Kasumi-1 (cell line): Measurements from ENCODE around the gene CKS2.
A peak's percentile ranks its signal among the peaks of the same experiment; 100 is the strongest.

Source experiments
- DNase-seq, 2 experiments: peaks; one replicate each; lab custom pipeline; 2025; lab: John Stamatoyannopoulos, UW

The CKS2 gene

DNA sequence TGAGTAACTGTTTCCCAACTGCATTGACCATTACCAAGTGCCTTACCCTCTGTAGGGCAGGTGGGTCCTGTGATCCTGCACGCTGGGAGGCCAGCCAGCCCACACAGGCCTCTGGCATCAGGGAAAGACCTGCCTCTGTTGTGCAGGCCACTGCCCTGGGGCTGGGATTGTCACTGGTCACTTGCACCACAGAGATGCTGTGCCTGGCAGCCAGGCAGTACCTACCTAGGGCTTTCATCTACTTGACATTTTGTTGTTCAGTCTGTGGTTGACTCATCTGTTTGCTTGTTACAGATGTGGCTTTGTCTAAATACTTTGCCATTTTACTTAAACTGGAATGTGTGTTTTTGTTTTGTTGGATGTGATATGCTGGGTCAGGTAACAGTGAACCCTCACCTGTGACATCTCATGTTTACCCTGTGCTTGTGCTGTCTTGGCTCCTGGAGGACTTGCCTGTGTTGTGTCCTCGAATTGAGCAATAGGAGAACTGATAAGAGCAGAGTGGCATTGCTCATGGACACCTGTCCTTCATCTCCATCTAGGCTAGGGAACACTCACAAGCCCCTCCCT lies 40.1 kb downstream of the CKS2 start:
- no peak for DNase-seq

DNA sequence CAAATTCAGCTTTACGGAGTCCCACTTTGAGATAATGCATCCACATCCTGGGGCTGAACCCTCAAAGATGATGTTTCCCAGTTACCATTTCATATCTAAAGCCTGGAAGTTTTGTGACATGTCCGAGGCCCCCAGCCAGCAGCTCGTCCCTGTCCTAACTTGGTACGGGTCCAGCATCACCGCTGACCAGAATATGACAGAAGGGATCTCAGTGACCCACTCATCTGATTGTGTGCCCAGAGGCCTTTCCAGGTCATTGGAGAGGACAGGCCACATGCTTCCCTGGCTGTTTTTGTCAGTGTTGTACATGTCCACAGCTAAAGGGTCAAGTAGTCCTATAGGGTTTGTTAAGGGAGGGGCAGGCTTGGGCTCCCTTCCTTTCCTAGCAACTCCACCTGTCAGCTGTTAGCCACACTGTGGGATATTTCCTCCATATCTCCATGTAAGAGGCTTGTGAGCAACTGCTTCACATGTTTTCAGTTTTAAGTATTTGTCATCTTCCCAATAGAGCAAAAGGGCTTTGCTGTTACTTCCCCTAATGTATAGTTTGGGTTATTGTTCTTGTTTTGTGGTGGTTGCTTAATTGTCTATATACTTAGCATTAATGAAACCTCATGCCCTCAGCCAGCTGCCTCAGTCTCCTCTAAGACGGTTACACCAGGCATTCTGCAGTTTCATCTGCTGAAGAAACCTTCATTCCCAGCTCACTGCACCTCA lies 40.7 kb downstream of the CKS2 start:
- peak in 1 of 2 experiments; percentile 6 for DNase-seq

- no peak for DNase-seq
Measured at GRCh38 chr9:89352451-89352850, 41.5 kb downstream of the CKS2 start.

GRCh38 chr9:89352874-89353649 lies 42.1 kb downstream of the CKS2 start:
- no peak for DNase-seq

DNA sequence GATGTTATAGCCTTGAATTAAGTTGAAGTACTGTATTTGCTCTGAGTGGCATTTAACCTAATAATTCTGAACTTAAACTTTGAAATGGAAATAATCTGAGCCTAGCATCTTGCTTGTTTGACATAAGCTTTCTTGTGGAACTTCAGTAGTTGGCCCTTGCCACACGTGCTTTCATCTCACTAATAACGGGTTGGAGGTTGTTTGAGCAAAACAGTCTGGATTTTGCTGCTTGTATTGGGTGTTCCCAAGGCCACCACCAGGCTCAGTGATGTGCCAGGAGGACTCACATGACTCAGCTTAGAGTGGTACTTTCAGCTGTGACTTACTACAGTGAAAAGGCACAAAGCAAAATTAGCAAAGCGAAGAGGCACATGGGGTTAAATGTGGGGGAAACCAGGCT lies 43.0 kb downstream of the CKS2 start:
- no peak for DNase-seq

- no peak for DNase-seq
Measured at GRCh38 chr9:89354471-89354870, 43.5 kb downstream of the CKS2 start.

- DNase-seq = no peak
Measured at GRCh38 chr9:89356782-89357181, 45.8 kb downstream of the CKS2 start.

GRCh38 chr9:89357331-89358197 lies 46.6 kb downstream of the CKS2 start:
- DNase-seq = no peak

DNA sequence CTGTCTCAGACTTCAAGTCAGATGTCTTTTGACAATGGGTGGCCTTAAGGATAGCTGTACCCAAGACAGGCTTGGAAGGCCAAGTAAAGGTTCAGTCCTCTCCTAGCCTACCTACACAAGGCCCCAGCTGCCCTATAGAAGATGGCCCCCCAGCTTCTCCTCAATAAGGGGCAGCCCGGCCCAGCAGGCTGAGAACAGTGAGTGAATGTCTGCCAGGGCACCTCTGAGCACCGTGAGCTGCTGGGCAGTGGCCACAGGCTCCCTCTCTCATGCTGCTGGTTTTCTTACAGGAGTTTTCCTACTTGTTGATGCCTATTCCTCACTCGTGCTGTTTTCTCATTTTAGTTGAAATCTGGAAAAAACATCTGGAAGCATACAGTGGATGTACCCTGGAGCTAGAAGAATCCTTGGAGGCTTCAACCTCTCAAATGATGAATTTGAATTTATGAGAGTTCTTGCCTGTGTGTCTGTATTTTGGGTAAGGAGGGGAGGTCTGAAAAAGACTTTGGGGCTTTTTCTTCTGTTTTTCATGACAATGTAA lies 47.5 kb downstream of the CKS2 start:
- no peak for DNase-seq

GRCh38 chr9:89358985-89359384 lies 48.0 kb downstream of the CKS2 start:
- no peak for DNase-seq

DNA sequence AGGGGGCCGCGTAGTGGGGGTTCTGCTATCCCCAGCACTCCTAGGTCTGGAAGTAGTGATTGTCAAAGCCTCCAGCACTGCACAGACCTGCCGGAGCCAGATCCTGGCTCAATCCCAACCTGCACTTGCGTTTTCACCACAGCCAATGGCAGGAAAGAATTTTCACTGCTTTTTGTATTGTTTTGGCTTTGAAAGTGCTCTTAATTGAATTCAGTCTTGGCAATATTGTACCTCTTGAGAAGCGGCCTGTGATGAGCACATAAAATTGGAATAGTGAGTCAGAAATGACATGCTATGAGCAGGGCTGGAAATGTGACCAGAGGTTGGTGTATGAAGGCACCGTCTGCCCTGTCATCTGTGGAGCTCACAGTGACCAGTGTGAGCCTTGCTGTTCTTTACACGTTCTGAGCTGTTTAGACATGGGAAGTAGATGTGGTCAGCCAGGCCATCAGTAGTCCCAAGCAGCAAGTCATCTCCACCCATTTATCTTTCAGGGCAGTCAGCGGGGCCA lies 48.8 kb downstream of the CKS2 start:
- no peak for DNase-seq

GRCh38 chr9:89360465-89360864 lies 49.5 kb downstream of the CKS2 start:
- no peak for DNase-seq

GRCh38 chr9:89361031-89361430 lies 50.0 kb downstream of the CKS2 start:
- DNase-seq = no peak

GRCh38 chr9:89361816-89362646 lies 51.0 kb downstream of the CKS2 start:
- no peak for DNase-seq

DNA sequence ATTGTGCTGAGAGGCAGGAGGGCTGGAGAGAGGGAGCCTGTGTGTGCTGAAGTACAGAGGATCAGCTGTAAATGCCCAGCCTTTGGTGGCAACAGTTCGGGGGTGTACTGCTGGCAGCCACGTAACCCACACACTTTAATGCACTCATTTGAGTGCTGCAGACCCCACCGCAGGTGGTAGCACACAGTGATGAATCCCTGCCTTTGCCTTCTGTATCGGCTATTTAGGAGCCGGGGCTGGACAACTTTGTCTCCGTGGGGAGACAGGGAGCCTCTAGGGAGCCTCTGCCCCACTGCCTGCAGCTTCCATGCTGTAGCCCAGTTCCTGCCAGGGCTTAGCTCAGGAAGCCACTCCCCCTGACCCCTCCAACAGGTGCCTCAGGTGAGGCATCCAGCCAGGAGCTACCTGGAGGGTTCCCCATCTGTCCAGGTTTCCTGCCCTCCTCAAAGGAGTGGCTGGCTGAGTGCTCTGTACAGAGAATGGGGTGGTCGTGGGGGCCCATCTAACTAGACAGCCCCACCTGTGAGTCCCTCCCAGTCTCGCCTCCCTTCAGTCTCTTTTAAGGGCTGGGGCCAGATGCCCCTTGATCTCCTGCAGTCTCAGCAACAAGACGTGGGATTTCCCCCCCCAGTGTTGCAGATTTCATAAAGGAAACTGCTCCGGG lies 51.8 kb downstream of the CKS2 start:
- DNase-seq = no peak

DNA sequence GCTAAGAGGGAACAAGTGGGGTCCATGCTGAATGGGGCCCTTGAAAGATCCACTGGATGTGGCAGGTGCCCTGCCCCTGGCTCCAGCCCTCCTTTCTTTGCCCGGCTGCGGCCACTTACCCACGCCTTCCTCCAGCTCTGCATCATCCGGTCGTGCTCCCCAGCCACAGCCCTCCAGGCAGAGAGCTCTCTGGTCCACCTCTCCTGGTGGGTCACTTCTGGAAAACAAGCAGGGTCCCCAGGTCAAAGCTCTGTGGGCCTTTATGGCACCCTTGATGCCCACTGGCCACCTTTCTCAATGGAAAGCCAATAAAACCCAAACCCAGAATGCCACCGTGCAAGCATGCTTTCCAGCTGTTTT lies 52.3 kb downstream of the CKS2 start:
- DNase-seq = no peak

DNA sequence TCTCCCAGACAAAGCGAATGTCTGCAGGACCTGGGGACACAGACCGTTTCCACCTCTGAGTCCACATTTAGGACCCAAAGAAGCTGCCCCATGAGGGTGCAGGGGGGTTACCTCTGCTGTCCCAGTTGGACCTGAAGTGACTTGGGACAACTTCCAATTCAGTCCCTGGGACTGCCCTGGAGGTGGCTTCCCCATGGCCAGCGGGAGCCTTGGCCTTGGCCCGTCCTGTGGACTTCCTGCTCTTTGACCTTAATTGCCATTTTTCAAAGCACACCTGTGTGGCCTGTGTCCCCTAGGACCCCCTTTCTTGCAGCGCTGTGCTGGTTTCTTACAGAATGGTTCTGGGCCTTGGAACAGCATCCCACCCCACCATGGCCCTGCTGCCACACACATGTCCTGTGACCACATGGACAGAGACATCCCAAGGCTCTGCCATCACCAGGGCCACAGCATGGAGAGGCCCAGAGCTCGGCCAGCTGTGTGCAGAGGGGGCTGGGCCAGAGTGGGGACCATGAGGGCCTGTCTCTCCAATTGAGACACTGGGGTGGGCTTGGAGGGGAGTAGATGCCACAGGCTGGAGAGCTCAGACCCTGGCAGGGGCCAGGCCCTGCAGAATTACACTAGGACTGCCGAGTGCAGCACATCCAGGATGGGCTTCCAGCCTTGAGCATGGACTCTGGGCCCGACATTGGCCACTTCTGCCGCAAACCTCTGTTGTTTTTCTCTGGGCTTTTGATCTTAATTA lies 53.1 kb downstream of the CKS2 start:
- no peak for DNase-seq

DNA sequence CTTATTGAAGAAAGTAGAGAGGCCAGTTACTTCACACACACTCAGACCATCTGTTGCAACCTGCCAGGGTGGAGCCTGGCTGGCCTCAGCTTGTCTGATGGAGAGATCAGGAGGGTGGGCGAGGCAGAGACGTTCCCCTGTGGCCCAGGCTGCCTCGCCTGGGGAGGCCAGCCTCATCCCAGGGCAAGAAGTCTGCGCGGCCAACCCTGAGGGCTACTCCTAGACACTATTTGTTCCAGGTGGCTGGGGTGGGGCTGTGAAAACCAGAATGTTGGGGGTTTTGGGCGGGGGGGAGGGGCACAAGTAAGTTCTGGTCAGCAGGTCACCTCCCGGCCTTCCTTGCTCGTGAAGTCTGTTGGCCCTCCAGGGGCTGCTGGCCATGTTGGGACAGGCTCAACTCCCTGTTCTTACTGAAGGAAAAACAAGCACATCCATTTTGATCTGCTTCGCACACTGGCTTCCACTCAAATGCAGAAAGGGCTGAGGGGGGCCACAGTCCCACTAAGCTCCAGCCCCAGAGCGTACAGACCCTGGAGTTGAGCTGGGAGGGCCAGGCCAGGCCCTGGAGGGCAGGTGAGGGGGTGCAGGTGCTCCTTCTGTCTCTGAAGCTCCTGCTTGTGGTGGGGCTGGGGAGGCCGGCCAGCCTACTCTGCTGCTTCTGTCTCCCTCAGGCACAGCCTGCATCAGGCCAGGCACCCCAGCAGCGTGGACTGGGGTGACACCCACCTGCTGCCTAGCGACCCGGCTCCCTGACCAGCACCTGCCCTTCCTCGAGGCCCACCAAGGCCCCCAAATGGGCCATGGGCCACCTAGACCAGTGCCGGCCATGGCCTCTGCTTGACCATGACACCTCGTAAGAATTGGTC lies 53.9 kb downstream of the CKS2 start:
- no peak for DNase-seq

- no peak for DNase-seq
Measured at GRCh38 chr9:89365532-89365912, 54.5 kb downstream of the CKS2 start.
